WERI-Rb-1 (cell line): Measurements from ENCODE around the gene SETBP1.

ENCODE experiments used
- DNase-seq: peaks from one replicate; pipeline ENCODE4 v3.0.0-alpha.2; 2020
- H3K27ac ChIP-seq: fragments of 250-450 bp; sonication (Bioruptor Pico); 2 replicates; pipeline ENCODE4 v1.5.1; 2020; ENCODE audit warnings: mild to moderate bottlenecking, moderate library complexity
- H3K27me3 ChIP-seq: fragments of 250-450 bp; sonication (Bioruptor Pico); 2 replicates; pipeline ENCODE4 v1.5.1; 2021; ENCODE audit warnings: mild to moderate bottlenecking, low read depth, moderate library complexity; ENCODE audit not compliant: insufficient read depth, severe bottlenecking
- H3K36me3 ChIP-seq: fragments of 250-450 bp; sonication (Bioruptor Pico); 2 replicates; pipeline ENCODE4 v1.5.1; 2020; ENCODE audit warnings: mild to moderate bottlenecking, moderate library complexity
- H3K4me3 ChIP-seq: 2 replicates; pipeline ENCODE4 v1.5.1; 2011; ENCODE audit warnings: low read depth, mild to moderate bottlenecking, control low read depth, low read length
- H3K9me3 ChIP-seq: fragments of 250-450 bp; sonication (Bioruptor Pico); 2 replicates; pipeline ENCODE4 v1.5.1; 2021; ENCODE audit warnings: mild to moderate bottlenecking, moderate library complexity; ENCODE audit not compliant: severe bottlenecking
- CTCF ChIP-seq: IDR thresholded peaks from 2 replicates; pipeline ENCODE4 v1.5.1; 2011; ENCODE audit warnings: low read depth, mild to moderate bottlenecking, control low read depth, inconsistent platforms, low read length

The SETBP1 gene

GRCh38 chr18:44904768-44905167, 224.1 kb downstream of the SETBP1 start:
- no peak for DNase-seq
- Histone ChIP-seq H3K4me3 (no peak overlapping the region), H3K9me3 (no peaks in the 10 kb centered on the region), H3K27ac (no peak overlapping the region), H3K36me3 (no peaks in the 10 kb centered on the region), H3K27me3 (no peaks in the 10 kb centered on the region)
- no peak for TF ChIP-seq CTCF

GRCh38 chr18:44909191-44909719, 228.6 kb downstream of the SETBP1 start:
- Histone ChIP-seq H3K9me3 (no peaks in the 10 kb centered on the region), H3K27ac (no peak overlapping the region), H3K4me3 (no peak overlapping the region), H3K36me3 (no peaks in the 10 kb centered on the region), H3K27me3 (no peaks in the 10 kb centered on the region)
- no peak for TF ChIP-seq CTCF
- DNase-seq: no peak

- Histone ChIP-seq H3K27ac (no peak overlapping the region), H3K4me3 (no peak overlapping the region), H3K27me3 (no peaks in the 10 kb centered on the region), H3K9me3 (no peaks in the 10 kb centered on the region), H3K36me3 (no peaks in the 10 kb centered on the region)
- TF ChIP-seq CTCF: no peak
- no peak for DNase-seq
These were observed 230.6 kb downstream of the SETBP1 start for GRCh38 chr18:44911260-44911659.

- Histone ChIP-seq H3K27ac (no peak overlapping the region), H3K9me3 (no peaks in the 10 kb centered on the region), H3K36me3 (no peaks in the 10 kb centered on the region), H3K4me3 (no peak overlapping the region), H3K27me3 (no peaks in the 10 kb centered on the region)
- no peak for DNase-seq
- TF ChIP-seq CTCF: no peak
These were observed 231.1 kb downstream of the SETBP1 start for GRCh38 chr18:44911773-44912172.

GRCh38 chr18:44912740-44913478, 232.2 kb downstream of the SETBP1 start:
- no peak for DNase-seq
- H3K4me3 ChIP-seq: no peak overlapping the region
- H3K27me3 ChIP-seq: no peaks in the 10 kb centered on the region
- no peak for TF ChIP-seq CTCF
- no peak overlapping the region for H3K27ac ChIP-seq
- no peaks in the 10 kb centered on the region for H3K36me3 ChIP-seq
- H3K9me3 ChIP-seq: no peaks in the 10 kb centered on the region

GRCh38 chr18:44914028-44914427, 233.3 kb downstream of the SETBP1 start:
- Histone ChIP-seq H3K4me3 (no peak overlapping the region), H3K27ac (no peak overlapping the region), H3K9me3 (no peaks in the 10 kb centered on the region), H3K36me3 (no peaks in the 10 kb centered on the region), H3K27me3 (no peaks in the 10 kb centered on the region)
- no peak for DNase-seq
- TF ChIP-seq CTCF: no peak
